ENCODE measurements around the gene GPR156.

GRCh38 chr3:120196812-120197211, 88.2 kb downstream of the GPR156 start:
- TF ChIP-seq RAD21 (IDR thresholded peaks at IDR 0.05; ENCODE audit: low read depth) (no peak), CEBPB (IDR thresholded peaks at IDR 0.05; ENCODE audit: low read depth) (no peak), EZH2phosphoT487 (IDR thresholded peaks at IDR 0.05; ENCODE audit: borderline replicate concordance) (no peak), POLR2A (IDR thresholded peaks at IDR 0.05; ENCODE audit: borderline replicate concordance, extremely low read depth, insufficient read depth, insufficient read length) (no peak), EZH2 (IDR thresholded peaks at IDR 0.05) (no peak), ELF1 (IDR thresholded peaks at IDR 0.05; ENCODE audit: borderline replicate concordance, low read depth) (no peak), ZNF274 (IDR thresholded peaks at IDR 0.05; ENCODE audit: low read depth, low read length) (no peak), POLR2AphosphoS5 (IDR thresholded peaks at IDR 0.05; ENCODE audit: low read depth, low read length) (no peak)
- TF ChIP-seq, protein P1, sequence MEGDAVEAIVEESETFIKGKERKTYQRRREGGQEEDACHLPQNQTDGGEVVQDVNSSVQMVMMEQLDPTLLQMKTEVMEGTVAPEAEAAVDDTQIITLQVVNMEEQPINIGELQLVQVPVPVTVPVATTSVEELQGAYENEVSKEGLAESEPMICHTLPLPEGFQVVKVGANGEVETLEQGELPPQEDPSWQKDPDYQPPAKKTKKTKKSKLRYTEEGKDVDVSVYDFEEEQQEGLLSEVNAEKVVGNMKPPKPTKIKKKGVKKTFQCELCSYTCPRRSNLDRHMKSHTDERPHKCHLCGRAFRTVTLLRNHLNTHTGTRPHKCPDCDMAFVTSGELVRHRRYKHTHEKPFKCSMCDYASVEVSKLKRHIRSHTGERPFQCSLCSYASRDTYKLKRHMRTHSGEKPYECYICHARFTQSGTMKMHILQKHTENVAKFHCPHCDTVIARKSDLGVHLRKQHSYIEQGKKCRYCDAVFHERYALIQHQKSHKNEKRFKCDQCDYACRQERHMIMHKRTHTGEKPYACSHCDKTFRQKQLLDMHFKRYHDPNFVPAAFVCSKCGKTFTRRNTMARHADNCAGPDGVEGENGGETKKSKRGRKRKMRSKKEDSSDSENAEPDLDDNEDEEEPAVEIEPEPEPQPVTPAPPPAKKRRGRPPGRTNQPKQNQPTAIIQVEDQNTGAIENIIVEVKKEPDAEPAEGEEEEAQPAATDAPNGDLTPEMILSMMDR (IDR thresholded peaks at IDR 0.05 in 2 of 3, conservative IDR thresholded peaks at IDR 0.05 in 1 of 3; ENCODE audit: borderline replicate concordance in 1 of 3, insufficient read depth in 1 of 3, low read depth in 2 of 3, low read length in 2 of 3), result no peak
- TF ChIP-seq, protein P2, sequence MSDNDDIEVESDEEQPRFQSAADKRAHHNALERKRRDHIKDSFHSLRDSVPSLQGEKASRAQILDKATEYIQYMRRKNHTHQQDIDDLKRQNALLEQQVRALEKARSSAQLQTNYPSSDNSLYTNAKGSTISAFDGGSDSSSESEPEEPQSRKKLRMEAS (IDR thresholded peaks at IDR 0.05), result no peak
